ENCODE results near the gene NGEF. TPM values are rescaled to one million over a fixed set of nuclear protein-coding genes. Genes with fewer than 3 reads are reported as not detected.
"Not testable (repeated sequence)": the region's sequence is repeated elsewhere in the genome, so short reads cannot be mapped to it uniquely, and the experiment has no call there.

NGEF gene
- total and polyA plus RNA-seq, 5 donors from 2014 or later: 0.21 TPM; not detected in 4

DNA sequence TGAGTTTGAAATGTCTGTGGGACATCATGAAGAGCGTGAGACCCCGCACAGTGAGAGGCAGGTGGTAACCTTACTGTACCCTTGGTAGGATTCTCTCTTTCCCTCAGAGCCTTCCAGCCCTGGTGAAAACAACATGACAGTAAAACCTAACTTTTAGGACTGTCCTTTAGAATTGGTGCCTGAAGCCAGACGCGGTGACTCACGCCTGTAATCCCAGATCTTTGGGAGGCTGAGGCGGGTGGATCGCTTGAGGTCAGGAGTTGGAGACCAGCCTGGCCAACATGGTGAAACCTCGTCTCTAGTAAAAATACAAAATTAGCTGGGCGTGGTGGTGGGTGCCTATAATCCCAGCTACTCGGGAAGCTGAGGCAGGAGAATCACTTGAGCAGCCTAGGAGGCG, 161.0 kb downstream of the NGEF start:
- not testable (repeated sequence) for H3K4me1 Mint-ChIP-seq; H3K9me3 ChIP-seq (ENCODE audit: control insufficient read depth in 2 of 2, low read length in 2 of 2); H3K27me3 ChIP-seq (ENCODE audit: control insufficient read depth, insufficient read depth, low read length); H3K4me3 ChIP-seq (ENCODE audit: low read depth, low read length); ATAC-seq (ENCODE audit: low read depth in 2 of 2); DNase-seq; H3K27ac ChIP-seq (ENCODE audit: insufficient read depth, low read length, poor library complexity, severe bottlenecking); H3K4me1 ChIP-seq (ENCODE audit: control insufficient read depth, insufficient read depth, low read length, poor library complexity, severe bottlenecking); H3K9me3 Mint-ChIP-seq; H3K4me3 Mint-ChIP-seq; H3K27me3 Mint-ChIP-seq
- peaks cover 44% of the 10 kb centered on the region for H3K36me3 Mint-ChIP-seq
- peak overlapping the region in 1 of 3 donors; percentile 75 for H3K27ac Mint-ChIP-seq
- peaks cover 64% of the 10 kb centered on the region for H3K36me3 ChIP-seq (ENCODE audit: control insufficient read depth, insufficient read depth, low read length)

DNA sequence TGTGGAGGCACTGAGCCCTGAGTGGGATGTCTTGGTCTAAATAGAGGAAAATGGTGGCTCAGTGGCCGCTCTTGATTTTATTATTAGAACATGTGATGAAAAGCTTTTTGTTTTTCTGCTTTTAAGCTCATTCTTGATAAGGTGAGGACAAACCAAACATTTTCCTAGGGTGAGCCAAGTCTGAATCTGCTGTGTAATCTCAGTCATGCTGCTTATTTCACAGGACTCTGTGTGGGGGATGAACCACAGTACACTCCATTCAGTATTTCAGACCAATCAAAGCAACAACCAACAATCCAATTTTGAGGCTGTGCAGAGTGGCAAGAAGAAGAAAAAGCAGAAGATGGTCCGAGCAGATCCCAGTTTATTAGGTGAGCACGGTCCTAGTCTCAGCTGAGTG, 163.0 kb downstream of the NGEF start:
- peaks cover 48% of the 10 kb centered on the region for H3K36me3 Mint-ChIP-seq
- peaks cover 64% of the 10 kb centered on the region for H3K36me3 ChIP-seq (ENCODE audit: control insufficient read depth, insufficient read depth, low read length)
- H3K27me3 ChIP-seq (ENCODE audit: control insufficient read depth, insufficient read depth, low read length): no peaks in the 10 kb centered on the region
- H3K27ac ChIP-seq (ENCODE audit: insufficient read depth, low read length, poor library complexity, severe bottlenecking): no peak overlapping the region
- no peak overlapping the region for H3K27ac Mint-ChIP-seq
- H3K9me3 Mint-ChIP-seq: no peaks in the 10 kb centered on the region
- H3K27me3 Mint-ChIP-seq: no peaks in the 10 kb centered on the region
- no peak for ATAC-seq (ENCODE audit: low read depth in 2 of 2)
- H3K4me1 Mint-ChIP-seq: peaks cover 0 to 3% (median 0%) of the 10 kb centered on the region in 4 donors
- H3K4me3 ChIP-seq (ENCODE audit: low read depth, low read length): no peak overlapping the region
- no peak overlapping the region for H3K4me3 Mint-ChIP-seq
- H3K4me1 ChIP-seq (ENCODE audit: control insufficient read depth, insufficient read depth, low read length, poor library complexity, severe bottlenecking): no peaks in the 10 kb centered on the region
- no peaks in the 10 kb centered on the region for H3K9me3 ChIP-seq (ENCODE audit: control insufficient read depth in 2 of 2, low read length in 2 of 2)
- no peak for DNase-seq

DNA sequence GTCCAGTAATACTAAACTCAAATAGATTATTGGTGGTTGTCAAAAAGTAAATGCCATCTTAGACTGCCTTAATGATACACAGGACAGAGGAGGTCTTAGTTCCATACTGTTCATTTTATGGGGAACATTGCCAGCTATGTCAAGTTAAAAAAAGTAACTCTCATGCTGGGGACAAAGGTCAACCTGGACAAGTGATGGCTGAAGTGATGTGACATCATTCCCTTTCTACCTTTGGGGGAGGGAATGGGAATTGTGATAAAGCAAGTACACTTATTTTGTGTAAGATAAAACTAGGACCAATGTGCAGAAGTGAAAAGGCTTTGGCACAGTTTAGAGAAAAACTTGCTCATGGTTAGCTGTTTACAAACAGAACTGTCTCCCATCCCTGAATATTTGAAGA, 167.0 kb downstream of the NGEF start:
- H3K27ac Mint-ChIP-seq: no peak overlapping the region
- ATAC-seq (ENCODE audit: low read depth in 2 of 2): no peak

DNA sequence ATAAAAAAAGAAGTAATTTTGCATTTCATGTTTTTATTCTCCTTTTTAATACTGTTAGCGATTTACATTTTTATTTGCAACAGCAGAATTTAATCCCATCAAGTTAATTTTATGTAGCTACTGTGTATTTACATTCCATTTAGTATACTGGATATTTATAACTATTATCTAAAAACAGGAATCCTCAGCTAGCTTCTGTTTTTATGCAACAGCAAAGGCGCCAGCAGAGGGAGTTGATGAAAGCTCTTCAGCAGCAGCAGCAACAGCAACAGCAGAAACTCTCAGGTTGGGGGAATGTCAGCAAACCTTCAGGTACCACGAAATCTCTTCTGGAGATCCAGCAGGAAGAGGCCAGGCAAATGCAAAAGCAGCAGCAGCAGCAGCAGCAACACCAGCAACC, 169.2 kb downstream of the NGEF start:
- no peak overlapping the region for H3K4me3 Mint-ChIP-seq
- peak overlapping the region in 2 of 3 donors; percentile 46 to 87 for H3K27ac Mint-ChIP-seq
- no peaks in the 10 kb centered on the region for H3K27me3 ChIP-seq (ENCODE audit: control insufficient read depth, insufficient read depth, low read length)
- DNase-seq (peak in 1 of 3 donors; percentile 18), ATAC-seq (ENCODE audit: low read depth in 2 of 2) (no peak)
- peaks cover 79% of the 10 kb centered on the region for H3K36me3 ChIP-seq (ENCODE audit: control insufficient read depth, insufficient read depth, low read length)
- H3K9me3 Mint-ChIP-seq: no peaks in the 10 kb centered on the region
- H3K27ac ChIP-seq (ENCODE audit: insufficient read depth, low read length, poor library complexity, severe bottlenecking): no peak overlapping the region
- H3K4me1 ChIP-seq (ENCODE audit: control insufficient read depth, insufficient read depth, low read length, poor library complexity, severe bottlenecking): peaks cover 12% of the 10 kb centered on the region
- no peak overlapping the region for H3K4me3 ChIP-seq (ENCODE audit: low read depth, low read length)
- H3K36me3 Mint-ChIP-seq: peaks cover 60% of the 10 kb centered on the region
- no peaks in the 10 kb centered on the region for H3K27me3 Mint-ChIP-seq
- peaks cover 1 to 24% (median 13%) of the 10 kb centered on the region in 4 donors for H3K4me1 Mint-ChIP-seq
- no peaks in the 10 kb centered on the region for H3K9me3 ChIP-seq (ENCODE audit: control insufficient read depth in 2 of 2, low read length in 2 of 2)

More for the DNA sequence above, 167.0 kb downstream of the NGEF start:
- no peak for DNase-seq
- no peak overlapping the region for H3K27ac ChIP-seq (ENCODE audit: insufficient read depth, low read length, poor library complexity, severe bottlenecking)
- Mint-ChIP-seq H3K27me3 (no peaks in the 10 kb centered on the region), H3K4me1 (peaks cover 0 to 4% (median 0%) of the 10 kb centered on the region in 4 donors), H3K36me3 (peaks cover 63% of the 10 kb centered on the region), H3K4me3 (no peak overlapping the region), H3K9me3 (no peaks in the 10 kb centered on the region)
- H3K36me3 ChIP-seq (ENCODE audit: control insufficient read depth, insufficient read depth, low read length): peaks cover 86% of the 10 kb centered on the region
- H3K4me1 ChIP-seq (ENCODE audit: control insufficient read depth, insufficient read depth, low read length, poor library complexity, severe bottlenecking): no peaks in the 10 kb centered on the region
- H3K9me3 ChIP-seq (ENCODE audit: control insufficient read depth in 2 of 2, low read length in 2 of 2): no peaks in the 10 kb centered on the region
- no peaks in the 10 kb centered on the region for H3K27me3 ChIP-seq (ENCODE audit: control insufficient read depth, insufficient read depth, low read length)
- H3K4me3 ChIP-seq (ENCODE audit: low read depth, low read length): no peak overlapping the region

- H3K4me1 Mint-ChIP-seq: peaks cover 12 to 35% (median 25%) of the 10 kb centered on the region in 4 donors
- ATAC-seq (ENCODE audit: low read depth in 2 of 2): no peak
- Histone ChIP-seq H3K27me3 (ENCODE audit: control insufficient read depth, insufficient read depth, low read length) (no peaks in the 10 kb centered on the region), H3K4me3 (ENCODE audit: low read depth, low read length) (no peak overlapping the region), H3K4me1 (ENCODE audit: control insufficient read depth, insufficient read depth, low read length, poor library complexity, severe bottlenecking) (peaks cover 23% of the 10 kb centered on the region), H3K36me3 (ENCODE audit: control insufficient read depth, insufficient read depth, low read length) (peaks cover 69% of the 10 kb centered on the region), H3K9me3 (ENCODE audit: control insufficient read depth in 2 of 2, low read length in 2 of 2) (no peaks in the 10 kb centered on the region), H3K27ac (ENCODE audit: insufficient read depth, low read length, poor library complexity, severe bottlenecking) (no peak overlapping the region)
- H3K27me3 Mint-ChIP-seq: no peaks in the 10 kb centered on the region
- DNase-seq: no peak
- peak overlapping the region in 2 of 3 donors; percentile 31 to 65 for H3K27ac Mint-ChIP-seq
- H3K9me3 Mint-ChIP-seq: no peaks in the 10 kb centered on the region
- no peak overlapping the region for H3K4me3 Mint-ChIP-seq
- H3K36me3 Mint-ChIP-seq: peaks cover 54% of the 10 kb centered on the region
These were observed 170.4 kb downstream of the NGEF start for GRCh38 chr2:232842689-232843088.

DNA sequence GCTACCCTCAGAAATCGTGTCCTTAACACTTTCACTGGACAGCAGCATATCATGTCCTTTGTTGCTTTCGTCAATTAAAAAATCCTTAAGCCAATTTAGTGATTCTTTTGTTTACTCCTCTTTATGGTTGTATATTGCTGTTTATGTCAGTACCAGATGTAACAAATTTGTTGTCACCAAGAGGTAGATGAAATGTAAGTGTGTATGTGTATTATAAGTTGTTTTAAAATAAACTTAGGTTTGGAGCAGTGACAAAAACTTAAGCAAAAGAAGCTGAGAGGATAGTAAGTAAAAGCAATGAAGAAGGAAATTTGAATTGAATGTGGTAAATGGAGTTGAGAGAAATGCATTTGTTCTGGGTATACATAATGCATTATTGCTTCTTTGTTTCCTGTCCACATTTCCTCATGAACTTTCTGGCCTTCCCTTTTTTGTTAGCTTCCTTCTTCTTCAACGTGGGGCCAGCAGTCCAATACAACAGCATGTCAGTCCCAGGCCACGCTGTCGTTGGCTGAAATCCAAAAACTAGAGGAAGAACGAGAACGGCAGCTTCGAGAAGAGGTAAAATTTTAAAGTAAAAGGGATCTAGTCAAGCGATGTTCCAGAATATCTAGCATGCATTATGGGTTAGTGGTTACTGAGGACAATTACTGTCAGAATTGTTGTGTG, 173.5 kb downstream of the NGEF start:
- Mint-ChIP-seq H3K36me3 (peaks cover 51% of the 10 kb centered on the region), H3K4me1 (peaks cover 18 to 47% (median 31%) of the 10 kb centered on the region in 4 donors), H3K27me3 (no peaks in the 10 kb centered on the region), H3K4me3 (peak overlapping the region in 2 of 4 donors; percentile 2 to 61), H3K9me3 (no peaks in the 10 kb centered on the region), H3K27ac (peak overlapping the region; percentile 44 to 88 (median 74))
- no peak for DNase-seq
- Histone ChIP-seq H3K27me3 (ENCODE audit: control insufficient read depth, insufficient read depth, low read length) (no peaks in the 10 kb centered on the region), H3K36me3 (ENCODE audit: control insufficient read depth, insufficient read depth, low read length) (peaks cover 61% of the 10 kb centered on the region), H3K9me3 (ENCODE audit: control insufficient read depth in 2 of 2, low read length in 2 of 2) (no peaks in the 10 kb centered on the region), H3K27ac (ENCODE audit: insufficient read depth, low read length, poor library complexity, severe bottlenecking) (peak overlapping the region; percentile 80), H3K4me1 (ENCODE audit: control insufficient read depth, insufficient read depth, low read length, poor library complexity, severe bottlenecking) (peaks cover 38% of the 10 kb centered on the region), H3K4me3 (ENCODE audit: low read depth, low read length) (no peak overlapping the region)
- no peak for ATAC-seq (ENCODE audit: low read depth in 2 of 2)

DNA sequence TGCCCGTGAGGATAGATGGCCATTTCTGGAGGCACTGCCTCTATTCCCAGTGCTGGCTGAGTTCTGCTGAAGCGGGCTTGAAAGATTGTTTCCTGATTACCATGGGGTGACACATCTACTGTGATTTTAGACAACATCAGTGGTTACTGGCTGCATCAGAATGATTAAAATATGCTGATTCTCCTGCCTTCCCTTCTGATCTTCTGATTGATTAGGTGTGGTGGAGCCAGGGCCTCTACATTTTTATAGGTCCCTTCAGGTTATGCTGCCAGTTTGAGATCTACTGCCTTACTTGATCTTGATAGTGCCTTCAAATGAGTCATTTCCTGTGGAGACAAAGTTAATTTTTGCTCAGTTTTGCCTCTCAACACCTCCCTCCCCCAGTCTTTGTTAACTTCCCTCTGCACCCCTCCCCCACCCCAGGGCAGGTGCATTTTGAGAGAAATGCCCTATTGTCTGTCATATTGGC, 174.6 kb downstream of the NGEF start:
- Histone ChIP-seq H3K9me3 (ENCODE audit: control insufficient read depth in 2 of 2, low read length in 2 of 2) (no peaks in the 10 kb centered on the region), H3K36me3 (ENCODE audit: control insufficient read depth, insufficient read depth, low read length) (peaks cover 64% of the 10 kb centered on the region), H3K4me3 (ENCODE audit: low read depth, low read length) (peak overlapping the region; percentile 65), H3K27ac (ENCODE audit: insufficient read depth, low read length, poor library complexity, severe bottlenecking) (peak overlapping the region; percentile 80), H3K27me3 (ENCODE audit: control insufficient read depth, insufficient read depth, low read length) (no peaks in the 10 kb centered on the region), H3K4me1 (ENCODE audit: control insufficient read depth, insufficient read depth, low read length, poor library complexity, severe bottlenecking) (peaks cover 38% of the 10 kb centered on the region)
- H3K36me3 Mint-ChIP-seq: peaks cover 50% of the 10 kb centered on the region
- DNase-seq (peak; percentile 57 to 90 (median 69)), ATAC-seq (ENCODE audit: low read depth in 2 of 2) (peak; percentile 93 to 94)
- H3K9me3 Mint-ChIP-seq: no peaks in the 10 kb centered on the region
- H3K27me3 Mint-ChIP-seq: no peaks in the 10 kb centered on the region
- H3K4me1 Mint-ChIP-seq: peaks cover 18 to 43% (median 33%) of the 10 kb centered on the region in 4 donors
- H3K27ac Mint-ChIP-seq: peak overlapping the region; percentile 82 to 97 (median 88)
- peak overlapping the region; percentile 8 to 70 (median 46) for H3K4me3 Mint-ChIP-seq

DNA sequence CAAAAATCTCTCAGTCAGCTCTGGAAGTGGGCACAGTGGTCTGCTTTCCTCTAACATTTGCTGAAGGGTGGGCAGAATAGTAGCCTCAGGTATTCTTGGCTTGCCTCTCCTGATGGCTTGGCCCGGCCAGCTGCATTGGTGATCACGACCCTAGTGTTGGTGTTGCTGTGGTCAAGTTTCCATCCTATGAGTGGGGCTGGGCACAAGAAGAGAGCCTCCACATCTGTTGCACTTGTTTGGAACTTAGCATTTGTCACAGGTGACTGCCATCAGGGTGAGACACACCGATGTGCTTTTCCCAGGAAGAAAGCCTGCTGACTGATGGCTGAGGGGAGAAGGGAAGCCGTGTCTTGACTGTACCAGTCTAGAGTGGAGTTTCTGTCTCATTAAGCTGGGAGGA, 176.1 kb downstream of the NGEF start:
- Histone ChIP-seq H3K27me3 (ENCODE audit: control insufficient read depth, insufficient read depth, low read length) (no peaks in the 10 kb centered on the region), H3K4me3 (ENCODE audit: low read depth, low read length) (no peak overlapping the region), H3K9me3 (ENCODE audit: control insufficient read depth in 2 of 2, low read length in 2 of 2) (no peaks in the 10 kb centered on the region), H3K36me3 (ENCODE audit: control insufficient read depth, insufficient read depth, low read length) (peaks cover 70% of the 10 kb centered on the region), H3K27ac (ENCODE audit: insufficient read depth, low read length, poor library complexity, severe bottlenecking) (peak overlapping the region; percentile 80), H3K4me1 (ENCODE audit: control insufficient read depth, insufficient read depth, low read length, poor library complexity, severe bottlenecking) (peaks cover 38% of the 10 kb centered on the region)
- DNase-seq (no peak), ATAC-seq (ENCODE audit: low read depth in 2 of 2) (no peak)
- H3K27me3 Mint-ChIP-seq: no peaks in the 10 kb centered on the region
- peaks cover 18 to 43% (median 36%) of the 10 kb centered on the region in 4 donors for H3K4me1 Mint-ChIP-seq
- peaks cover 48% of the 10 kb centered on the region for H3K36me3 Mint-ChIP-seq
- peaks cover 0 to 2% (median 0%) of the 10 kb centered on the region in 7 donors for H3K9me3 Mint-ChIP-seq
- H3K4me3 Mint-ChIP-seq: peak overlapping the region in 1 of 4 donors; percentile 69
- peak overlapping the region; percentile 66 to 92 (median 82) for H3K27ac Mint-ChIP-seq
